DOHH2 (cell line): ENCODE measurements around the gene SLC39A11.

Experiments
- H3F3A ChIP-seq: fragments of 200-600 bp; sonication (generic), shearing (Covaris generic); 2 replicates; pipeline ENCODE4 v1.6.0; 2016; ENCODE audit warnings: antibody characterized with exemption, mild to moderate bottlenecking; ENCODE audit not compliant: control insufficient read depth, insufficient read depth
- H3K27ac ChIP-seq: fragments of 200-600 bp; sonication (generic); 2 replicates; pipeline ENCODE4 v1.5.1; 2014; ENCODE audit warnings: low read depth, mild to moderate bottlenecking, low read length, moderate library complexity
- H3K27me3 ChIP-seq: fragments of 200-600 bp; sonication (generic); 2 replicates; pipeline ENCODE4 v1.6.1; 2014; ENCODE audit warnings: mild to moderate bottlenecking, low read length, mixed read lengths; ENCODE audit not compliant: control insufficient read depth
- H3K36me3 ChIP-seq: fragments of 200-600 bp; sonication (generic); 2 replicates; pipeline ENCODE4 v1.6.1; 2014; ENCODE audit warnings: mild to moderate bottlenecking, low read length, moderate library complexity, mixed read lengths; ENCODE audit not compliant: control insufficient read depth
- H3K4me1 ChIP-seq: fragments of 200-600 bp; sonication (generic); 2 replicates; pipeline ENCODE4 v1.6.1; 2014; ENCODE audit warnings: mild to moderate bottlenecking, low read length, mixed read lengths; ENCODE audit not compliant: control insufficient read depth
- H3K4me2 ChIP-seq: fragments of 200-600 bp; sonication (generic); 2 replicates; pipeline ENCODE4 v1.6.0; 2014; ENCODE audit warnings: mild to moderate bottlenecking, low read length, moderate library complexity
- H3K4me3 ChIP-seq: fragments of 200-600 bp; sonication (generic); 2 replicates; pipeline ENCODE4 v1.5.1; 2014; ENCODE audit warnings: mild to moderate bottlenecking, low read length, mixed read lengths
- H3K79me2 ChIP-seq: fragments of 200-600 bp; sonication (generic); 2 replicates; pipeline ENCODE4 v1.6.1; 2014; ENCODE audit warnings: mild to moderate bottlenecking, low read length, mixed read lengths; ENCODE audit not compliant: control insufficient read depth
- H3K9me2 ChIP-seq: fragments of 200-600 bp; sonication (generic); replicated peaks from 2 replicates; pipeline ENCODE4 v1.6.1; 2014; ENCODE audit warnings: mild to moderate bottlenecking, low read length, mixed read lengths; ENCODE audit not compliant: control insufficient read depth
- H3K9me3 ChIP-seq: fragments of 200-600 bp; sonication (generic); 2 replicates; pipeline ENCODE4 v1.6.1; 2014; ENCODE audit warnings: antibody characterized with exemption, low read length, mixed read lengths; ENCODE audit not compliant: control insufficient read depth, insufficient read depth
- H4K20me1 ChIP-seq: fragments of 200-600 bp; sonication (generic); 2 replicates; pipeline ENCODE4 v1.6.0; 2014; ENCODE audit warnings: low read depth, mild to moderate bottlenecking, antibody characterized with exemption, low read length, moderate library complexity; ENCODE audit not compliant: control insufficient read depth, insufficient read depth
- EZH2phosphoT487 ChIP-seq: fragments of 200-600 bp; sonication (generic); IDR thresholded peaks from 2 replicates; pipeline ENCODE4 v1.6.1; 2017; ENCODE audit warnings: borderline replicate concordance, mild to moderate bottlenecking, antibody characterized with exemption, low read length, moderate library complexity, mixed read lengths
- TF ChIP-seq, protein P1 (sequence below): fragments of 200-600 bp; sonication (generic); IDR thresholded peaks from one replicate; pipeline ENCODE4 v1.5.1; 2014; ENCODE audit warnings: antibody characterized with exemption, mild to moderate bottlenecking, low read depth, low read length; ENCODE audit not compliant: poor library complexity, severe bottlenecking

The SLC39A11 gene

DNA sequence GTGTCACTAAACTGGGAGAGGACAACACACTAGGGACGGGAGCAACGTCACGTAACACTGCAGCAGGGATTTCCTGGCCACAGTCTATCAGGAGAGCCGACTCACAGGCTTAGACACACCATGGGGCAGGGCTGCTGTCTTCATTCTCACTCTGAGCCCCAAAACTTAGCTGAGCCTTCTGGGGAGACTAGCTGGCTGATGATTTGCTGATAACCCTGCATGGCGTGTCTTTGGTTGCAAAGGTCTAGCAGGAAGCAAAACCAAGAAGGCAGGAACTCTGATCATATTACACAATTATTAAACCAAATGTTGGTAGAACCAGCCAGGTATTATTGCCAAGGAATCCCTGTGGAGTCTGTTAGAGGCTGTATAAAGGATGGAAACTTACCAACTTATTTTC lies 345.0 kb downstream of the SLC39A11 start:
- Histone ChIP-seq H3K9me2 (no peaks in the 10 kb centered on the region), H3F3A (no peaks in the 10 kb centered on the region), H3K9me3 (no peaks in the 10 kb centered on the region), H3K79me2 (no peaks in the 10 kb centered on the region), H3K36me3 (no peaks in the 10 kb centered on the region), H3K27ac (no peak overlapping the region), H3K4me2 (no peak overlapping the region), H3K4me1 (no peaks in the 10 kb centered on the region), H4K20me1 (no peaks in the 10 kb centered on the region), H3K27me3 (no peaks in the 10 kb centered on the region), H3K4me3 (no peak overlapping the region)
- TF ChIP-seq, protein P1, sequence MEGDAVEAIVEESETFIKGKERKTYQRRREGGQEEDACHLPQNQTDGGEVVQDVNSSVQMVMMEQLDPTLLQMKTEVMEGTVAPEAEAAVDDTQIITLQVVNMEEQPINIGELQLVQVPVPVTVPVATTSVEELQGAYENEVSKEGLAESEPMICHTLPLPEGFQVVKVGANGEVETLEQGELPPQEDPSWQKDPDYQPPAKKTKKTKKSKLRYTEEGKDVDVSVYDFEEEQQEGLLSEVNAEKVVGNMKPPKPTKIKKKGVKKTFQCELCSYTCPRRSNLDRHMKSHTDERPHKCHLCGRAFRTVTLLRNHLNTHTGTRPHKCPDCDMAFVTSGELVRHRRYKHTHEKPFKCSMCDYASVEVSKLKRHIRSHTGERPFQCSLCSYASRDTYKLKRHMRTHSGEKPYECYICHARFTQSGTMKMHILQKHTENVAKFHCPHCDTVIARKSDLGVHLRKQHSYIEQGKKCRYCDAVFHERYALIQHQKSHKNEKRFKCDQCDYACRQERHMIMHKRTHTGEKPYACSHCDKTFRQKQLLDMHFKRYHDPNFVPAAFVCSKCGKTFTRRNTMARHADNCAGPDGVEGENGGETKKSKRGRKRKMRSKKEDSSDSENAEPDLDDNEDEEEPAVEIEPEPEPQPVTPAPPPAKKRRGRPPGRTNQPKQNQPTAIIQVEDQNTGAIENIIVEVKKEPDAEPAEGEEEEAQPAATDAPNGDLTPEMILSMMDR = no peak
- TF ChIP-seq EZH2phosphoT487 = no peak

DNA sequence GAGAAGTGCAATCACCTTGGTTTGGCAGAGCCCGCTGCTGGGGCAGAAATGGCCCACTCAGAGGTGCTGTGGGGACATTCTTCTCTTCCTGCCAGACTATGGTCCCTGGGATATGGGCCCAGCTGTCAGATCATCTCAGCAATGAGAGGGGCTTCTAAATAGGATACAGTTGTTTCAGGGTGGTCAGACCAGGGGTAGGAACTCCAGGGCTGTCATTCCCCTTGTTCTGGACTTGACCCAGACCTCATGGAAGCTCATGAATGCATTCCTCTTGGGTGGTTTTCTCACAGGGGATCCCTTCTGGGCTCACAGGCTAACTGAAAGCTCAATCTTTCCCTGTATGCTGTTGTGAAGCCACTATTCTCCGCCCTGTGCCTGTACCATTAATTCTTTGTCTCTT lies 347.2 kb downstream of the SLC39A11 start:
- TF ChIP-seq, protein P1 = no peak
- TF ChIP-seq EZH2phosphoT487 = no peak
- H4K20me1 ChIP-seq = no peaks in the 10 kb centered on the region
- no peaks in the 10 kb centered on the region for H3K9me3 ChIP-seq
- H3K4me1 ChIP-seq = no peaks in the 10 kb centered on the region
- no peaks in the 10 kb centered on the region for H3K9me2 ChIP-seq
- H3K79me2 ChIP-seq = no peaks in the 10 kb centered on the region
- no peak overlapping the region for H3K4me2 ChIP-seq
- H3K27me3 ChIP-seq = no peaks in the 10 kb centered on the region
- no peaks in the 10 kb centered on the region for H3F3A ChIP-seq
- H3K4me3 ChIP-seq = no peak overlapping the region
- H3K36me3 ChIP-seq = no peaks in the 10 kb centered on the region
- H3K27ac ChIP-seq = no peak overlapping the region

DNA sequence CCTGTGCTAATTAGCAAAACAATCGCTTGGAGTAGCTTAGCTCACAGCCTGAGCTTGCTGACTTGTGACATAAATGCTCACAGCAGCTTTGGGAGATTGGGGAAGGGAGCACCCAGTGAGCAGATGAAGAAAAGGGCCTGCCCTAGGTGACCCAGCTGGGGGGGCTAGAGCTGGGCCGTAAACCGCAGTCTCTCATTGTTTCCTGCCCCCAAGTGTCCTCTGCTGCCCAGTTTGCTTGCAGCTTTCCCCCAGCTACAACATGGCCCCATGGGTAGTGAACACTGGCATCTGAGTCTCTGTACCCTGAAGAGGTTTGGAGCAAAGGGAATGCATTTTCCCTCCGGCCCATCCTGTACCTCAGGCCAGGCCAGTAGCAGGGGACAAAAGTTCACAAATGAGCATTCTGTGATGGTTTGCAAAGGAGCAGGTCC lies 349.4 kb downstream of the SLC39A11 start:
- Histone ChIP-seq H3K36me3 (no peaks in the 10 kb centered on the region), H3K27me3 (no peaks in the 10 kb centered on the region), H3K4me2 (no peak overlapping the region), H3K27ac (no peak overlapping the region), H3F3A (no peaks in the 10 kb centered on the region), H3K79me2 (no peaks in the 10 kb centered on the region), H4K20me1 (no peaks in the 10 kb centered on the region), H3K4me3 (no peak overlapping the region), H3K9me2 (no peaks in the 10 kb centered on the region), H3K4me1 (no peaks in the 10 kb centered on the region), H3K9me3 (no peaks in the 10 kb centered on the region)
- TF ChIP-seq EZH2phosphoT487 = no peak
- TF ChIP-seq, protein P1 = no peak
